H9 (cell line): ENCODE data around the gene EED. TPM values are rescaled to one million over a fixed set of nuclear protein-coding genes. Genes with fewer than 3 reads are reported as not detected.
A peak's percentile ranks its signal among the peaks of the same experiment; 100 is the strongest.

ENCODE experiments used
- DNase-seq: peaks from one replicate; pipeline ENCODE4 v3.0.0-alpha.2; 2017
- H2AFZ ChIP-seq: one replicate; pipeline ENCODE4 v1.6.1; 2013; ENCODE audit warnings: mild to moderate bottlenecking, low read length, control low read depth, moderate library complexity
- H2AK5ac ChIP-seq: 2 replicates; pipeline ENCODE4 v1.6.1; 2013; ENCODE audit warnings: low read length, control low read depth, mixed read lengths; ENCODE audit not compliant: insufficient read length
- H2BK120ac ChIP-seq: one replicate; pipeline ENCODE4 v1.6.1; 2013; ENCODE audit warnings: low read depth, mild to moderate bottlenecking, low read length, control low read depth, inconsistent platforms; ENCODE audit not compliant: poor library complexity, severe bottlenecking
- H2BK12ac ChIP-seq: 2 replicates; pipeline ENCODE4 v1.6.1; 2013; ENCODE audit warnings: low read length, control low read depth, mixed read lengths, low read depth; ENCODE audit not compliant: insufficient read length
- H2BK15ac ChIP-seq: 2 replicates; pipeline ENCODE4 v1.6.1; 2013; ENCODE audit warnings: low read depth, low read length, control low read depth
- H2BK20ac ChIP-seq: one replicate; pipeline ENCODE4 v1.6.1; 2013; ENCODE audit warnings: low read depth, mild to moderate bottlenecking, low read length, control low read depth, inconsistent platforms; ENCODE audit not compliant: poor library complexity, severe bottlenecking
- H2BK5ac ChIP-seq: 2 replicates; pipeline ENCODE4 v1.6.1; 2013; ENCODE audit warnings: low read length, control low read depth, mixed read lengths; ENCODE audit not compliant: insufficient read length
- H3K14ac ChIP-seq: 2 replicates; pipeline ENCODE4 v1.6.1; 2013; ENCODE audit warnings: low read length, control low read depth; ENCODE audit not compliant: insufficient read depth
- H3K18ac ChIP-seq: 2 replicates; pipeline ENCODE4 v1.6.1; 2013; ENCODE audit warnings: low read depth, mild to moderate bottlenecking, mixed read lengths, low read length, control low read depth; ENCODE audit not compliant: insufficient read length
- H3K23ac ChIP-seq: 2 replicates; pipeline ENCODE4 v1.6.1; 2013; ENCODE audit warnings: low read length, control low read depth, mixed read lengths, low read depth; ENCODE audit not compliant: insufficient read length
- H3K23me2 ChIP-seq: 2 replicates; pipeline ENCODE4 v1.6.1; 2013; ENCODE audit warnings: low read depth, mild to moderate bottlenecking, mixed read lengths, low read length, control low read depth; ENCODE audit not compliant: insufficient read length, poor library complexity, severe bottlenecking
- H3K27ac ChIP-seq: 2 replicates; pipeline ENCODE4 v1.5.1; 2013; ENCODE audit warnings: low read length, control low read depth, mixed read lengths, low read depth; ENCODE audit not compliant: insufficient read length
- H3K27me3 ChIP-seq: 2 replicates; pipeline ENCODE4 v1.6.1; 2013; ENCODE audit warnings: low read length, control low read depth, inconsistent platforms; ENCODE audit not compliant: insufficient read depth
- H3K4ac ChIP-seq: 2 replicates; pipeline ENCODE4 v1.6.1; 2013; ENCODE audit warnings: low read depth, mild to moderate bottlenecking, control low read depth, inconsistent platforms, low read length, moderate library complexity
- H3K4me1 ChIP-seq: 2 replicates; pipeline ENCODE4 v1.6.1; 2013; ENCODE audit warnings: low read length, control low read depth, inconsistent platforms; ENCODE audit not compliant: insufficient read depth
- H3K4me2 ChIP-seq: 2 replicates; pipeline ENCODE4 v1.6.1; 2013; ENCODE audit warnings: low read length, control low read depth, mixed read lengths; ENCODE audit not compliant: insufficient read length, insufficient read depth
- H3K56ac ChIP-seq: 2 replicates; pipeline ENCODE4 v1.6.1; 2013; ENCODE audit warnings: low read depth, mild to moderate bottlenecking, mixed read lengths, low read length, control low read depth; ENCODE audit not compliant: insufficient read length
- H3K79me1 ChIP-seq: 2 replicates; pipeline ENCODE4 v1.6.1; 2013; ENCODE audit warnings: low read depth, mild to moderate bottlenecking, moderate library complexity, low read length, control low read depth, inconsistent platforms; ENCODE audit not compliant: insufficient read depth, poor library complexity, severe bottlenecking
- H3K79me2 ChIP-seq: 2 replicates; pipeline ENCODE4 v1.6.1; 2013; ENCODE audit warnings: low read length, control low read depth, inconsistent platforms; ENCODE audit not compliant: insufficient read depth
- H3K9ac ChIP-seq: 2 replicates; pipeline ENCODE4 v1.6.1; 2013; ENCODE audit warnings: low read length, control low read depth, mixed read lengths; ENCODE audit not compliant: insufficient read length; ENCODE audit errors: extremely low read depth
- H3K9me3 ChIP-seq: one replicate; pipeline ENCODE4 v1.6.1; 2013; ENCODE audit warnings: low read depth, low read length, inconsistent platforms; ENCODE audit not compliant: control insufficient read depth
- H3T11ph ChIP-seq: one replicate; pipeline ENCODE4 v1.6.1; 2013; ENCODE audit warnings: mild to moderate bottlenecking, low read length, control low read depth, inconsistent platforms
- H4K20me1 ChIP-seq: one replicate; pipeline ENCODE4 v1.6.1; 2013; ENCODE audit not compliant: control insufficient read depth, insufficient read length, insufficient read depth
- H4K5ac ChIP-seq: 2 replicates; pipeline ENCODE4 v1.6.1; 2013; ENCODE audit warnings: low read depth, mild to moderate bottlenecking, mixed read lengths, low read length, control low read depth; ENCODE audit not compliant: insufficient read length
- H4K8ac ChIP-seq: replicated peaks from 2 replicates; pipeline ENCODE4 v1.6.1; 2013; ENCODE audit warnings: low read length, control low read depth, mixed read lengths, low read depth; ENCODE audit not compliant: insufficient read length
- H4K91ac ChIP-seq: 2 replicates; pipeline ENCODE4 v1.6.1; 2013; ENCODE audit warnings: low read depth, mild to moderate bottlenecking, moderate library complexity, mixed read lengths, low read length, control low read depth; ENCODE audit not compliant: insufficient read length
- H3K27ac Mint-ChIP-seq, 3 experiments: 2 replicates in 2 of 3; 3 replicates in 1 of 3; pipeline ENCODE4 v1.8.0; 2020 to 2021; ENCODE audit warnings: mixed read lengths in 3 of 3, mild to moderate bottlenecking in 1 of 3, moderate library complexity in 1 of 3
- H3K27me3 Mint-ChIP-seq: 2 replicates; pipeline ENCODE4 v1.8.0; 2021; ENCODE audit warnings: low read depth, mild to moderate bottlenecking, moderate library complexity, mixed read lengths
- H3K36me3 Mint-ChIP-seq, 3 experiments: 2 replicates in 2 of 3; 3 replicates in 1 of 3; pipeline ENCODE4 v1.8.0; 2020 to 2021; ENCODE audit warnings: low read depth in 3 of 3, mixed read lengths in 3 of 3; ENCODE audit not compliant: insufficient read depth in 1 of 3
- H3K4me1 Mint-ChIP-seq, 2 experiments: 2 replicates each; pipeline ENCODE4 v1.8.0; 2020; ENCODE audit warnings: mixed read lengths in 2 of 2
- H3K4me3 Mint-ChIP-seq, 2 experiments: 2 replicates in 1 of 2; 3 replicates in 1 of 2; pipeline ENCODE4 v1.8.0; 2020 to 2021; ENCODE audit warnings: mild to moderate bottlenecking in 2 of 2, mixed read lengths in 2 of 2, moderate library complexity in 1 of 2
- H3K9me3 Mint-ChIP-seq, 2 experiments: 2 replicates in 1 of 2; 3 replicates in 1 of 2; pipeline ENCODE4 v1.8.0; 2020; ENCODE audit warnings: mild to moderate bottlenecking in 2 of 2, mixed read lengths in 2 of 2, moderate library complexity in 1 of 2
- WGBS: extraction: QIAGEN DNeasy Blood & Tissue Kit; methylation state at CpG from one replicate; pipeline ENCODE4 v1.1.7; 2013; ENCODE audit warnings: missing lambda C conversion rate, low lambda C conversion rate, mixed read lengths; ENCODE audit not compliant: insufficient read length; ENCODE audit errors: extremely low coverage; 5-methylcytosine and 5-hydroxymethylcytosine counted together
- total RNA-seq: library from RNA; stranded (reverse); gene quantifications from 2 replicates; pipeline ENCODE4 v1.2.1, GENCODE V29; 2021
- TF ChIP-seq, protein P1 (sequence below): fragments of 200-600 bp; sonication (generic); conservative IDR thresholded peaks from 3 replicates; pipeline ENCODE4 v1.8.0; 2021; ENCODE audit warnings: antibody characterized with exemption, mild to moderate bottlenecking

EED gene
- total RNA-seq, 1 experiment from 2014 or later = 34.1 TPM

DNA sequence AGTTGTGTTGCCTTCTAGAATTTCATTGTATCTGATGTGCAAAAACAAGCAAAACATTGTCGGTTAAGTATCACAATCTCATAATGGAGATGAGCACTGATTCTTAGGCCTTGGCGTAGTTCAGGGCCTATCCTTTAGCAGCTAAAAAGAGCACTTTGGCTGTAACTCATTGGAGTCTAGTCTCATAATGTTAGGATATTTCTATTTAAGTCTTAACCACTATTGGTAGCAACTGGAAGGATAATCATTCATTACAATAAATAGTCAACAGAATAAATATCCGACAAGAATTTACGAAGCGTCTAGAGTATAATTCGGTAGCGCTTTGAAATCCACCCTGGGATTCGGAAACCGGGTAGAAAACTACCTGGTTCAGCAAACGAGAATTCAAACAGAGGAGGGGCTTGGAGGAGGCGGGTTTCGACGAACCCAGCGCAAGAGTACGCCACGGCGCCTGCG is 461 bp upstream of the EED start:
- H3K27me3 ChIP-seq = no peaks in the 10 kb centered on the region
- TF ChIP-seq, protein P1, sequence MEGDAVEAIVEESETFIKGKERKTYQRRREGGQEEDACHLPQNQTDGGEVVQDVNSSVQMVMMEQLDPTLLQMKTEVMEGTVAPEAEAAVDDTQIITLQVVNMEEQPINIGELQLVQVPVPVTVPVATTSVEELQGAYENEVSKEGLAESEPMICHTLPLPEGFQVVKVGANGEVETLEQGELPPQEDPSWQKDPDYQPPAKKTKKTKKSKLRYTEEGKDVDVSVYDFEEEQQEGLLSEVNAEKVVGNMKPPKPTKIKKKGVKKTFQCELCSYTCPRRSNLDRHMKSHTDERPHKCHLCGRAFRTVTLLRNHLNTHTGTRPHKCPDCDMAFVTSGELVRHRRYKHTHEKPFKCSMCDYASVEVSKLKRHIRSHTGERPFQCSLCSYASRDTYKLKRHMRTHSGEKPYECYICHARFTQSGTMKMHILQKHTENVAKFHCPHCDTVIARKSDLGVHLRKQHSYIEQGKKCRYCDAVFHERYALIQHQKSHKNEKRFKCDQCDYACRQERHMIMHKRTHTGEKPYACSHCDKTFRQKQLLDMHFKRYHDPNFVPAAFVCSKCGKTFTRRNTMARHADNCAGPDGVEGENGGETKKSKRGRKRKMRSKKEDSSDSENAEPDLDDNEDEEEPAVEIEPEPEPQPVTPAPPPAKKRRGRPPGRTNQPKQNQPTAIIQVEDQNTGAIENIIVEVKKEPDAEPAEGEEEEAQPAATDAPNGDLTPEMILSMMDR = no peak
- H2BK20ac ChIP-seq = no peak overlapping the region
- peak overlapping the region; percentile 78 for H3K4me2 ChIP-seq
- peak; percentile 89 for DNase-seq
- no peak overlapping the region for H4K91ac ChIP-seq
- H3T11ph ChIP-seq = no peak overlapping the region
- no peaks in the 10 kb centered on the region for H3K23me2 ChIP-seq
- H3K56ac ChIP-seq = peak overlapping the region; percentile 77
- no peak overlapping the region for H2AFZ ChIP-seq
- peaks cover 6% of the 10 kb centered on the region; the same call in 1 of the 2 replicates for H3K79me2 ChIP-seq
- H3K27me3 Mint-ChIP-seq = no peaks in the 10 kb centered on the region
- H2BK120ac ChIP-seq = no peak overlapping the region
- no peak overlapping the region for H3K27ac Mint-ChIP-seq
- peaks cover 25% of the 10 kb centered on the region in 2 experiments for H3K4me1 Mint-ChIP-seq
- H4K8ac ChIP-seq = no peak overlapping the region
- H3K36me3 Mint-ChIP-seq = no peaks in the 10 kb centered on the region
- H2BK5ac ChIP-seq = peak overlapping the region; percentile 97
- H3K9ac ChIP-seq = peak overlapping the region; percentile 99
- H3K18ac ChIP-seq = no peak overlapping the region
- H2BK15ac ChIP-seq = no peak overlapping the region
- H3K14ac ChIP-seq = no peak overlapping the region
- no peak overlapping the region for H2AK5ac ChIP-seq
- H3K4me1 ChIP-seq = peaks cover 4% of the 10 kb centered on the region; the same call in 1 of the 2 replicates
- H3K9me3 ChIP-seq = no peaks in the 10 kb centered on the region
- whole genome bisulfite sequencing = no CpG with 5 or more reads among the region's 18 CpGs
- H4K20me1 ChIP-seq = no peaks in the 10 kb centered on the region
- H3K27ac ChIP-seq = peak overlapping the region; percentile 95
- no peaks in the 10 kb centered on the region for H3K9me3 Mint-ChIP-seq
- H4K5ac ChIP-seq = peak overlapping the region; percentile 95
- no peaks in the 10 kb centered on the region for H3K79me1 ChIP-seq
- H2BK12ac ChIP-seq = no peak overlapping the region
- H3K23ac ChIP-seq = no peak overlapping the region
- no peak overlapping the region for H3K4ac ChIP-seq
- H3K4me3 Mint-ChIP-seq = no peak overlapping the region
